HepG2 (cell line): ENCODE results near the gene UGP2. TPM values are rescaled to one million over a fixed set of nuclear protein-coding genes. Genes with fewer than 3 reads are reported as not detected.

Experiments used
- ARNT ChIP-seq: fragments of 450-650 bp; IDR thresholded peaks from 2 replicates; pipeline ENCODE4 v1.6.1; 2017
- CEBPG ChIP-seq: IDR thresholded peaks from 2 replicates; pipeline ENCODE4 v1.6.1; 2016
- ELF4 ChIP-seq: sonication (generic); formaldehyde crosslinking; IDR thresholded peaks from 2 replicates; pipeline ENCODE4 v1.5.0; 2020; ENCODE audit warnings: missing genetic modification reagents, mild to moderate bottlenecking, moderate library complexity, borderline replicate concordance
- ERF ChIP-seq: IDR thresholded peaks from 2 replicates; pipeline ENCODE4 v1.6.1; 2018; ENCODE audit warnings: missing biosample characterization, missing genetic modification reagents
- FIP1L1 ChIP-seq: fragments of 200-400 bp; formaldehyde crosslinking; IDR thresholded peaks from 2 replicates; pipeline ENCODE4 v1.6.1; 2018; ENCODE audit warnings: low read depth, mild to moderate bottlenecking, low read length, moderate library complexity, borderline replicate concordance; ENCODE audit not compliant: insufficient read depth
- IKZF4 ChIP-seq: sonication (generic); formaldehyde crosslinking; IDR thresholded peaks from 2 replicates; pipeline ENCODE4 v1.5.1; 2020; ENCODE audit warnings: borderline replicate concordance, mild to moderate bottlenecking, low read depth, missing genetic modification reagents; ENCODE audit errors: not compliant biosample characterization
- MAF1 ChIP-seq: sonication (generic); formaldehyde crosslinking; IDR thresholded peaks from 2 replicates; pipeline ENCODE4 v1.5.0; 2020; ENCODE audit warnings: missing genetic modification reagents, borderline replicate concordance
- NFIB ChIP-seq: sonication (generic); formaldehyde crosslinking; IDR thresholded peaks from 2 replicates; pipeline ENCODE4 v1.9.0; 2021; ENCODE audit warnings: missing genetic modification reagents, mild to moderate bottlenecking, borderline replicate concordance
- NFKBIZ ChIP-seq: IDR thresholded peaks from 2 replicates; pipeline ENCODE4 v1.6.1; 2018; ENCODE audit warnings: missing genetic modification reagents, missing compliant biosample characterization
- SKI ChIP-seq: fragments of 450-650 bp; IDR thresholded peaks from one replicate; pipeline ENCODE4 v1.6.1; 2018; ENCODE audit warnings: mild to moderate bottlenecking; ENCODE audit not compliant: partially characterized antibody
- SOX13 ChIP-seq, 3 experiments: fragments of 450-650 bp in 1 of 3; sonication (generic) in 1 of 3; formaldehyde crosslinking in 1 of 3; IDR thresholded peaks in 2 of 3; conservative IDR thresholded peaks in 1 of 3; 2 replicates each; pipeline versions ENCODE4 v1.5.0 to v1.6.1; 2016 to 2020; ENCODE audit warnings: antibody characterized with exemption in 1 of 3, mild to moderate bottlenecking in 1 of 3, missing compliant biosample characterization in 1 of 3, missing genetic modification reagents in 1 of 3, moderate library complexity in 1 of 3
- SRSF9 ChIP-seq: fragments of 200-400 bp; formaldehyde crosslinking; IDR thresholded peaks from 2 replicates; pipeline ENCODE4 v1.6.1; 2018; ENCODE audit warnings: borderline replicate concordance, mild to moderate bottlenecking, low read depth, low read length; ENCODE audit not compliant: insufficient read depth, poor library complexity, severe bottlenecking
- ZFP36 ChIP-seq: fragments of 150-350 bp; IDR thresholded peaks from 2 replicates; pipeline ENCODE4 v1.6.1; 2018; ENCODE audit warnings: borderline replicate concordance, low read length, low read depth; ENCODE audit not compliant: partially characterized antibody
- ZNF232 ChIP-seq: sonication (generic); formaldehyde crosslinking; IDR thresholded peaks from 2 replicates; pipeline ENCODE4 v1.4.0; 2020; ENCODE audit warnings: missing genetic modification reagents, borderline replicate concordance
- ZNF234 ChIP-seq: sonication (generic); formaldehyde crosslinking; conservative IDR thresholded peaks from 2 replicates; pipeline ENCODE4 v1.5.1; 2020; ENCODE audit warnings: mild to moderate bottlenecking, missing genetic modification reagents
- ZNF296 ChIP-seq: sonication (generic); formaldehyde crosslinking; conservative IDR thresholded peaks from 2 replicates; pipeline ENCODE4 v1.5.0; 2020; ENCODE audit warnings: mild to moderate bottlenecking, missing genetic modification reagents
- ZNF484 ChIP-seq: sonication (generic); formaldehyde crosslinking; IDR thresholded peaks from 2 replicates; pipeline ENCODE4 v1.5.1; 2020; ENCODE audit warnings: mild to moderate bottlenecking, low read depth, missing genetic modification reagents, borderline replicate concordance
- ZNF766 ChIP-seq: sonication (generic); formaldehyde crosslinking; IDR thresholded peaks from 2 replicates; pipeline ENCODE4 v1.5.0; 2020; ENCODE audit warnings: missing genetic modification reagents, borderline replicate concordance
- polyA plus RNA-seq, 8 experiments: library from polyadenylated mRNA; depleted of rRNA in 3 of 8; stranded (reverse) in 7 of 8; unstranded in 1 of 8; fragments of >200 nt; fragmentation: Illumina TruSeq in 4 of 8; extraction: Trizol in 4 of 8; gene quantifications; 2 replicates each; pipeline versions ENCODE4 v1.2.1 to v1.2.3, GENCODE V29; 2011 to 2016; ENCODE audit warnings: low read depth in 4 of 8, missing spikeins in 1 of 8, mixed read lengths in 1 of 8; ENCODE audit not compliant: insufficient read depth in 1 of 8
- total RNA-seq, 5 experiments: library from RNA; depleted of rRNA; stranded (reverse); fragments of >200 nt; fragmentation: Illumina TruSeq; extraction: Trizol; gene quantifications; 2 replicates each; pipeline ENCODE4 v1.2.3, GENCODE V29; 2016; ENCODE audit warnings: low read depth in 1 of 5
- TF ChIP-seq, protein P1 (sequence below): fragments of 450-650 bp; IDR thresholded peaks from 2 replicates; pipeline ENCODE4 v1.6.1; 2017; ENCODE audit warnings: mild to moderate bottlenecking
- TF ChIP-seq, protein P2 (sequence below): sonication (generic); formaldehyde crosslinking; IDR thresholded peaks from 2 replicates; pipeline ENCODE4 v1.8.0; 2022; ENCODE audit warnings: mild to moderate bottlenecking, missing genetic modification reagents; ENCODE audit not compliant: insufficient replicate concordance
- TF ChIP-seq, protein P3 (sequence below): sonication (generic); formaldehyde crosslinking; IDR thresholded peaks from 2 replicates; pipeline ENCODE4 v1.4.0; 2020; ENCODE audit warnings: missing genetic modification reagents

UGP2 gene
- total and polyA plus RNA-seq, 2 of the 13 experiments (the other 11 are each of a cell fraction or from before 2014, with no cell fraction given): 96.0 to 134 TPM

DNA sequence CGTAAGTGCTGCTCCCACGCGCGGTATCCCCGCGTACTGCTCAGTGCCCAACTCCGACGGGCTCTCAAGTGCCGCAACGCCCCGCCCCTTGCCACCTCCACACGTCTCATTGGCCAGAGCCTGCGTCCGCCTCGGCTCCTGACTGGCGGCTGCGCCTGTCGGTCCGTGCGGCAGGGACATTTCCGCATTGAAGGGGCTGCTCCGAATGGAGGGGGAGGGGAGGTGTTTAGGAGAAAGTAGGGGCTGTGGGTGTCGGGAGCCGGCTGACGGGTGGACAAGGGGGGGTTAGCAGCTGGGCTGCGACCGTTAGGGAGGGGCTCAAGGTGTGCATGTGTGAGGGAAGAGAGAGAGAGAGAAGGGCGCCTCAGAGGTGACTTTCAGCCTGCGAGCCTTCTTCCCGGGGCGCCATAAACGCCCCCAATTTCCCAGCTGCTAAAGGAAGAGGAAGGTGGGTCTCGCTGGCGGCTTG, 877 bp upstream of the UGP2 start (continued):
- TF ChIP-seq ZNF296 (CRISPR knock-in tag) (no peak), ELF4 (CRISPR knock-in tag) (peak; percentile 99), NFIB (no peak), FIP1L1 (no peak), ZNF232 (CRISPR knock-in tag) (no peak; the same call in 1 of the 2 replicates), ZNF484 (no peak; the same call in 1 of the 2 replicates), ERF (peak; percentile 65; the same call in 1 of the 2 replicates), SKI (peak; percentile 60), ZNF766 (no peak; the same call in 1 of the 2 replicates), SOX13 (IDR thresholded peaks at IDR 0.05) (peak; percentile 49; the same call in 1 of the 2 replicates), SOX13 (CRISPR knock-in tag; conservative IDR thresholded peaks at IDR 0.05 in 1 of 2, IDR thresholded peaks at IDR 0.05 in 1 of 2) (peak in 1 of 2 experiments; percentile 34; a peak in 2 of 4 replicates), ARNT (no peak), MAF1 (CRISPR knock-in tag) (peak; percentile 66; the same call in 1 of the 2 replicates), ZFP36 (no peak), ZNF234 (CRISPR knock-in tag) (0 out of 2 replicates have a peak, but pooled peaks have one; percentile 29), CEBPG (peak; percentile 66), NFKBIZ (CRISPR knock-in tag) (no peak; the same call in 1 of the 2 replicates), IKZF4 (no peak), SRSF9 (no peak)
- TF ChIP-seq, protein P1, sequence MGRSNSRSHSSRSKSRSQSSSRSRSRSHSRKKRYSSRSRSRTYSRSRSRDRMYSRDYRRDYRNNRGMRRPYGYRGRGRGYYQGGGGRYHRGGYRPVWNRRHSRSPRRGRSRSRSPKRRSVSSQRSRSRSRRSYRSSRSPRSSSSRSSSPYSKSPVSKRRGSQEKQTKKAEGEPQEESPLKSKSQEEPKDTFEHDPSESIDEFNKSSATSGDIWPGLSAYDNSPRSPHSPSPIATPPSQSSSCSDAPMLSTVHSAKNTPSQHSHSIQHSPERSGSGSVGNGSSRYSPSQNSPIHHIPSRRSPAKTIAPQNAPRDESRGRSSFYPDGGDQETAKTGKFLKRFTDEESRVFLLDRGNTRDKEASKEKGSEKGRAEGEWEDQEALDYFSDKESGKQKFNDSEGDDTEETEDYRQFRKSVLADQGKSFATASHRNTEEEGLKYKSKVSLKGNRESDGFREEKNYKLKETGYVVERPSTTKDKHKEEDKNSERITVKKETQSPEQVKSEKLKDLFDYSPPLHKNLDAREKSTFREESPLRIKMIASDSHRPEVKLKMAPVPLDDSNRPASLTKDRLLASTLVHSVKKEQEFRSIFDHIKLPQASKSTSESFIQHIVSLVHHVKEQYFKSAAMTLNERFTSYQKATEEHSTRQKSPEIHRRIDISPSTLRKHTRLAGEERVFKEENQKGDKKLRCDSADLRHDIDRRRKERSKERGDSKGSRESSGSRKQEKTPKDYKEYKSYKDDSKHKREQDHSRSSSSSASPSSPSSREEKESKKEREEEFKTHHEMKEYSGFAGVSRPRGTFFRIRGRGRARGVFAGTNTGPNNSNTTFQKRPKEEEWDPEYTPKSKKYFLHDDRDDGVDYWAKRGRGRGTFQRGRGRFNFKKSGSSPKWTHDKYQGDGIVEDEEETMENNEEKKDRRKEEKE: no peak
- TF ChIP-seq, protein P2, sequence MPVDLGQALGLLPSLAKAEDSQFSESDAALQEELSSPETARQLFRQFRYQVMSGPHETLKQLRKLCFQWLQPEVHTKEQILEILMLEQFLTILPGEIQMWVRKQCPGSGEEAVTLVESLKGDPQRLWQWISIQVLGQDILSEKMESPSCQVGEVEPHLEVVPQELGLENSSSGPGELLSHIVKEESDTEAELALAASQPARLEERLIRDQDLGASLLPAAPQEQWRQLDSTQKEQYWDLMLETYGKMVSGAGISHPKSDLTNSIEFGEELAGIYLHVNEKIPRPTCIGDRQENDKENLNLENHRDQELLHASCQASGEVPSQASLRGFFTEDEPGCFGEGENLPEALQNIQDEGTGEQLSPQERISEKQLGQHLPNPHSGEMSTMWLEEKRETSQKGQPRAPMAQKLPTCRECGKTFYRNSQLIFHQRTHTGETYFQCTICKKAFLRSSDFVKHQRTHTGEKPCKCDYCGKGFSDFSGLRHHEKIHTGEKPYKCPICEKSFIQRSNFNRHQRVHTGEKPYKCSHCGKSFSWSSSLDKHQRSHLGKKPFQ (CRISPR knock-in tag): no peak
- TF ChIP-seq, protein P3, sequence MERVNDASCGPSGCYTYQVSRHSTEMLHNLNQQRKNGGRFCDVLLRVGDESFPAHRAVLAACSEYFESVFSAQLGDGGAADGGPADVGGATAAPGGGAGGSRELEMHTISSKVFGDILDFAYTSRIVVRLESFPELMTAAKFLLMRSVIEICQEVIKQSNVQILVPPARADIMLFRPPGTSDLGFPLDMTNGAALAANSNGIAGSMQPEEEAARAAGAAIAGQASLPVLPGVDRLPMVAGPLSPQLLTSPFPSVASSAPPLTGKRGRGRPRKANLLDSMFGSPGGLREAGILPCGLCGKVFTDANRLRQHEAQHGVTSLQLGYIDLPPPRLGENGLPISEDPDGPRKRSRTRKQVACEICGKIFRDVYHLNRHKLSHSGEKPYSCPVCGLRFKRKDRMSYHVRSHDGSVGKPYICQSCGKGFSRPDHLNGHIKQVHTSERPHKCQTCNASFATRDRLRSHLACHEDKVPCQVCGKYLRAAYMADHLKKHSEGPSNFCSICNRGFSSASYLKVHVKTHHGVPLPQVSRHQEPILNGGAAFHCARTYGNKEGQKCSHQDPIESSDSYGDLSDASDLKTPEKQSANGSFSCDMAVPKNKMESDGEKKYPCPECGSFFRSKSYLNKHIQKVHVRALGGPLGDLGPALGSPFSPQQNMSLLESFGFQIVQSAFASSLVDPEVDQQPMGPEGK: peak; percentile 98
